Activated T-cell treated with anti-CD3 and anti-CD28 coated beads, Interleukin-2, amount 50 U/mL, for 72 hours (primary cell): ENCODE measurements around the gene F7. TPM values are rescaled to one million over a fixed set of nuclear protein-coding genes. Genes with fewer than 3 reads are reported as not detected.

Experiments
- ATAC-seq, 2 donors: fragments of 150-1000 bp; cut with Tn5 transposase; replicated peaks in 1 of 2; 2 replicates each; pipeline ENCODE4 v1.10.0; 2021; ENCODE audit warnings: moderate library complexity in 2 of 2, mild to moderate bottlenecking in 1 of 2
- DNase-seq, 2 donors: peaks; one replicate each; pipeline ENCODE4 v3.0.0; 2021 to 2022; ENCODE audit warnings: mixed read lengths in 1 of 2
- H3K27ac Mint-ChIP-seq: one replicate; pipeline ENCODE4 v1.8.0; 2022; ENCODE audit warnings: mild to moderate bottlenecking, moderate library complexity, mixed read lengths
- H3K27me3 Mint-ChIP-seq: one replicate; pipeline ENCODE4 v1.8.0; 2022; ENCODE audit warnings: low read depth, mixed read lengths
- H3K36me3 Mint-ChIP-seq, 2 donors: one replicate each; pipeline ENCODE4 v1.8.0; 2022; ENCODE audit warnings: mixed read lengths in 2 of 2, mild to moderate bottlenecking in 1 of 2; ENCODE audit not compliant: insufficient read depth in 2 of 2
- H3K4me1 Mint-ChIP-seq: one replicate; pipeline ENCODE4 v1.8.0; 2022; ENCODE audit warnings: low read depth, mixed read lengths
- H3K4me3 Mint-ChIP-seq, 2 donors: one replicate each; pipeline ENCODE4 v1.8.0; 2022; ENCODE audit warnings: mild to moderate bottlenecking in 2 of 2, mixed read lengths in 2 of 2, moderate library complexity in 2 of 2
- H3K9me3 Mint-ChIP-seq, 2 donors: one replicate each; pipeline ENCODE4 v1.8.0; 2022; ENCODE audit warnings: mixed read lengths in 2 of 2
- total RNA-seq, 2 donors: library from RNA; stranded (reverse); gene quantifications; one replicate each; pipeline ENCODE4 v1.2.3, GENCODE V29; 2022

The F7 gene
- total RNA-seq, 2 donors from 2014 or later: not detected

GRCh38 chr13:113116871-113117271, 11.3 kb downstream of the F7 start:
- Mint-ChIP-seq H3K27ac (no peak overlapping the region), H3K27me3 (no peaks in the 10 kb centered on the region), H3K4me3 (no peak overlapping the region), H3K36me3 (no peaks in the 10 kb centered on the region), H3K9me3 (no peaks in the 10 kb centered on the region), H3K4me1 (no peaks in the 10 kb centered on the region)
- no peak for ATAC-seq
- DNase-seq: no peak

GRCh38 chr13:113117335-113117872, 11.8 kb downstream of the F7 start:
- Mint-ChIP-seq H3K4me3 (no peak overlapping the region), H3K36me3 (no peaks in the 10 kb centered on the region), H3K4me1 (no peaks in the 10 kb centered on the region), H3K9me3 (no peaks in the 10 kb centered on the region), H3K27me3 (no peaks in the 10 kb centered on the region), H3K27ac (no peak overlapping the region)
- ATAC-seq (no peak), DNase-seq (no peak)

- Mint-ChIP-seq H3K9me3 (no peaks in the 10 kb centered on the region), H3K27me3 (no peaks in the 10 kb centered on the region), H3K4me3 (no peak overlapping the region), H3K36me3 (no peaks in the 10 kb centered on the region), H3K4me1 (no peaks in the 10 kb centered on the region), H3K27ac (no peak overlapping the region)
- no peak for DNase-seq
- no peak for ATAC-seq
These were observed 12.3 kb downstream of the F7 start for GRCh38 chr13:113117911-113118260.

- H3K27me3 Mint-ChIP-seq: no peaks in the 10 kb centered on the region
- ATAC-seq: no peak
- H3K27ac Mint-ChIP-seq: no peak overlapping the region
- H3K36me3 Mint-ChIP-seq: no peaks in the 10 kb centered on the region
- no peaks in the 10 kb centered on the region for H3K9me3 Mint-ChIP-seq
- no peaks in the 10 kb centered on the region for H3K4me1 Mint-ChIP-seq
- no peak for DNase-seq
- no peak overlapping the region for H3K4me3 Mint-ChIP-seq
These were observed 12.8 kb downstream of the F7 start for GRCh38 chr13:113118261-113119021.

GRCh38 chr13:113119166-113119821, 13.7 kb downstream of the F7 start:
- H3K9me3 Mint-ChIP-seq: no peaks in the 10 kb centered on the region
- H3K27me3 Mint-ChIP-seq: no peaks in the 10 kb centered on the region
- DNase-seq: no peak

GRCh38 chr13:113119822-113120189, 14.2 kb downstream of the F7 start:
- no peak overlapping the region for H3K4me3 Mint-ChIP-seq
- no peaks in the 10 kb centered on the region for H3K9me3 Mint-ChIP-seq
- H3K36me3 Mint-ChIP-seq: no peaks in the 10 kb centered on the region
- H3K27ac Mint-ChIP-seq: no peak overlapping the region
- no peaks in the 10 kb centered on the region for H3K4me1 Mint-ChIP-seq
- no peaks in the 10 kb centered on the region for H3K27me3 Mint-ChIP-seq
- ATAC-seq (no peak), DNase-seq (no peak)

More at GRCh38 chr13:113119166-113119821, 13.7 kb downstream of the F7 start:
- H3K4me3 Mint-ChIP-seq: no peak overlapping the region
- H3K27ac Mint-ChIP-seq: no peak overlapping the region
- no peaks in the 10 kb centered on the region for H3K4me1 Mint-ChIP-seq
- H3K36me3 Mint-ChIP-seq: no peaks in the 10 kb centered on the region
- no peak for ATAC-seq

GRCh38 chr13:113120300-113121182, 14.9 kb downstream of the F7 start:
- Mint-ChIP-seq H3K27me3 (no peaks in the 10 kb centered on the region), H3K9me3 (no peaks in the 10 kb centered on the region), H3K27ac (no peak overlapping the region), H3K4me1 (no peaks in the 10 kb centered on the region), H3K36me3 (no peaks in the 10 kb centered on the region), H3K4me3 (no peak overlapping the region)
- ATAC-seq (no peak), DNase-seq (no peak)

GRCh38 chr13:113121183-113121927, 15.8 kb downstream of the F7 start:
- Mint-ChIP-seq H3K36me3 (no peaks in the 10 kb centered on the region), H3K27me3 (no peaks in the 10 kb centered on the region), H3K9me3 (no peaks in the 10 kb centered on the region), H3K4me3 (no peak overlapping the region), H3K4me1 (no peaks in the 10 kb centered on the region), H3K27ac (no peak overlapping the region)
- ATAC-seq: no peak
- no peak for DNase-seq

GRCh38 chr13:113121928-113122471, 16.4 kb downstream of the F7 start:
- Mint-ChIP-seq H3K4me1 (no peaks in the 10 kb centered on the region), H3K9me3 (no peaks in the 10 kb centered on the region), H3K27ac (no peak overlapping the region), H3K36me3 (no peaks in the 10 kb centered on the region), H3K27me3 (peaks cover under 1% of the 10 kb centered on the region), H3K4me3 (no peak overlapping the region)
- DNase-seq (no peak), ATAC-seq (no peak)

GRCh38 chr13:113122550-113123225, 17.1 kb downstream of the F7 start, which contains the start of gene F10:
Gene F10 (plus strand): TSS chr13:113122799. CDS start chr13:113122856, 57 bp downstream.
- no peaks in the 10 kb centered on the region for H3K36me3 Mint-ChIP-seq
- ATAC-seq (no peak), DNase-seq (no peak)
- H3K27ac Mint-ChIP-seq: no peak within 1 kb of the TSS
- peaks cover 7% of the 10 kb centered on the region for H3K27me3 Mint-ChIP-seq
- no peaks in the 10 kb centered on the region for H3K4me1 Mint-ChIP-seq
- no peak within 1 kb of the TSS for H3K4me3 Mint-ChIP-seq
- no peaks in the 10 kb centered on the region for H3K9me3 Mint-ChIP-seq

GRCh38 chr13:113123226-113124201, 17.9 kb downstream of the F7 start:
- Mint-ChIP-seq H3K27me3 (peaks cover 14% of the 10 kb centered on the region), H3K4me3 (no peak overlapping the region), H3K36me3 (no peaks in the 10 kb centered on the region), H3K27ac (no peak overlapping the region), H3K4me1 (no peaks in the 10 kb centered on the region), H3K9me3 (no peaks in the 10 kb centered on the region)
- DNase-seq: no peak
- no peak for ATAC-seq
